Astrocyte (in vitro differentiated cells and primary cell): Measurements from ENCODE around the gene NUBPL.

ENCODE experiments used
- EZH2 ChIP-seq: IDR thresholded peaks from 2 replicates; pipeline ENCODE4 v1.6.1; 2012; ENCODE audit warnings: mild to moderate bottlenecking, low read length, inconsistent platforms; ENCODE audit not compliant: insufficient read depth
- TF ChIP-seq, protein P1 (sequence below): IDR thresholded peaks from 2 replicates; pipeline ENCODE4 v1.5.1; 2011; ENCODE audit warnings: low read depth, mild to moderate bottlenecking, inconsistent platforms, low read length, moderate library complexity; ENCODE audit not compliant: insufficient read depth

- TF ChIP-seq, protein P1, sequence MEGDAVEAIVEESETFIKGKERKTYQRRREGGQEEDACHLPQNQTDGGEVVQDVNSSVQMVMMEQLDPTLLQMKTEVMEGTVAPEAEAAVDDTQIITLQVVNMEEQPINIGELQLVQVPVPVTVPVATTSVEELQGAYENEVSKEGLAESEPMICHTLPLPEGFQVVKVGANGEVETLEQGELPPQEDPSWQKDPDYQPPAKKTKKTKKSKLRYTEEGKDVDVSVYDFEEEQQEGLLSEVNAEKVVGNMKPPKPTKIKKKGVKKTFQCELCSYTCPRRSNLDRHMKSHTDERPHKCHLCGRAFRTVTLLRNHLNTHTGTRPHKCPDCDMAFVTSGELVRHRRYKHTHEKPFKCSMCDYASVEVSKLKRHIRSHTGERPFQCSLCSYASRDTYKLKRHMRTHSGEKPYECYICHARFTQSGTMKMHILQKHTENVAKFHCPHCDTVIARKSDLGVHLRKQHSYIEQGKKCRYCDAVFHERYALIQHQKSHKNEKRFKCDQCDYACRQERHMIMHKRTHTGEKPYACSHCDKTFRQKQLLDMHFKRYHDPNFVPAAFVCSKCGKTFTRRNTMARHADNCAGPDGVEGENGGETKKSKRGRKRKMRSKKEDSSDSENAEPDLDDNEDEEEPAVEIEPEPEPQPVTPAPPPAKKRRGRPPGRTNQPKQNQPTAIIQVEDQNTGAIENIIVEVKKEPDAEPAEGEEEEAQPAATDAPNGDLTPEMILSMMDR = no peak
- no peak for TF ChIP-seq EZH2
Observed at GRCh38 chr14:31802838-31803237, 241.6 kb downstream of the NUBPL start.
